ENCODE measurements around the gene TCP11L2.

Gene TCP11L2

GRCh38 chr12:106302401-106303201 lies at the start of gene TCP11L2:
TSS of gene TCP11L2 (plus strand) at chr12:106302733. CDS start at chr12:106311076, 8,343 bp downstream.
- peak; percentile 60 for DNase-seq (ENCODE audit: low spot score)

GRCh38 chr12:106254724-106255123 lies 47.8 kb upstream of the TCP11L2 start:
- DNase-seq (ENCODE audit: low spot score): no peak

- no peak for DNase-seq (ENCODE audit: low spot score)
Measured at GRCh38 chr12:106255493-106255892, 47.0 kb upstream of the TCP11L2 start.

GRCh38 chr12:106255952-106256351 lies 46.6 kb upstream of the TCP11L2 start:
- DNase-seq (ENCODE audit: low spot score): no peak

- DNase-seq (ENCODE audit: low spot score): no peak
Measured at GRCh38 chr12:106256524-106256923, 46.0 kb upstream of the TCP11L2 start.

GRCh38 chr12:106258226-106258625 lies 44.3 kb upstream of the TCP11L2 start:
- no peak for DNase-seq (ENCODE audit: low spot score)

GRCh38 chr12:106258935-106259334 lies 43.6 kb upstream of the TCP11L2 start:
- DNase-seq (ENCODE audit: low spot score): no peak

- DNase-seq (ENCODE audit: low spot score): no peak
Measured at GRCh38 chr12:106265116-106265515, 37.4 kb upstream of the TCP11L2 start.

GRCh38 chr12:106267535-106267934 lies 35.0 kb upstream of the TCP11L2 start:
- no peak for DNase-seq (ENCODE audit: low spot score)

- DNase-seq (ENCODE audit: low spot score): no peak
Measured at GRCh38 chr12:106269150-106269771, 33.3 kb upstream of the TCP11L2 start.

- no peak for DNase-seq (ENCODE audit: low spot score)
Measured at GRCh38 chr12:106271575-106272505, 30.7 kb upstream of the TCP11L2 start.

GRCh38 chr12:106273491-106273890 lies 29.0 kb upstream of the TCP11L2 start:
- DNase-seq (ENCODE audit: low spot score): no peak

- DNase-seq (ENCODE audit: low spot score): no peak
Measured at GRCh38 chr12:106274012-106274411, 28.5 kb upstream of the TCP11L2 start.

GRCh38 chr12:106274575-106275121 lies 27.9 kb upstream of the TCP11L2 start:
- DNase-seq (ENCODE audit: low spot score): no peak

- DNase-seq (ENCODE audit: low spot score): no peak
Measured at GRCh38 chr12:106275458-106275857, 27.1 kb upstream of the TCP11L2 start.

GRCh38 chr12:106276032-106276740 lies 26.3 kb upstream of the TCP11L2 start:
- DNase-seq (ENCODE audit: low spot score): no peak

- no peak for DNase-seq (ENCODE audit: low spot score)
Measured at GRCh38 chr12:106280106-106280505, 22.4 kb upstream of the TCP11L2 start.

GRCh38 chr12:106281056-106281782 lies 21.3 kb upstream of the TCP11L2 start:
- no peak for DNase-seq (ENCODE audit: low spot score)

- no peak for DNase-seq (ENCODE audit: low spot score)
Measured at GRCh38 chr12:106281804-106282203, 20.7 kb upstream of the TCP11L2 start.

GRCh38 chr12:106282457-106283097 lies 20.0 kb upstream of the TCP11L2 start:
- DNase-seq (ENCODE audit: low spot score): peak; percentile 38

Measured in SW480 (cell line).